GM18517 (cell line): ENCODE data around the gene SNX10.
A peak's percentile ranks its signal among the peaks of the same experiment; 100 is the strongest.

Experiments
- ATAC-seq: cut with Tn5 transposase; IDR thresholded peaks from one replicate; pipeline ENCODE4 v1.9.1; 2021; ENCODE audit warnings: mild to moderate bottlenecking, moderate library complexity; ENCODE audit not compliant: unreplicated experiment

SNX10 gene

DNA sequence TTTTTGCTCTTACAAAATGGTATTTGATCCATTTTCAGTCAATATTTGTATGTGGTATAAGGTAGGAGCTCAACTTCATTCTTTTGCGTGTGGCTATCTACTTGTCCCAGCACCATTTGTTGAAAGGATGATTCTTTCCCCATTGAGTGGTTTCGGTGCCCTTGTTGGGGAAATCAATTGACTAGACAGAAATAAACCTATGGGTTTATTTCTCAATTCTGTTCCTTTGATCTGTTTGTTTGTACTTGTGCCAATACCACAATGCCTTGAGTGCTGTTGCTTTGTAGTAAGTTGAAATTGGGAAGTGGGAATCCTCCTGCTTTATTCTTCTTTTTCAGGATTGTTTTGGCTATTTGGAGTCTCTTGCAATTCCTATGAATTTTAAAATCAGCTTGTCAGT is 41.0 kb downstream of the SNX10 start:
- ATAC-seq = no peak

DNA sequence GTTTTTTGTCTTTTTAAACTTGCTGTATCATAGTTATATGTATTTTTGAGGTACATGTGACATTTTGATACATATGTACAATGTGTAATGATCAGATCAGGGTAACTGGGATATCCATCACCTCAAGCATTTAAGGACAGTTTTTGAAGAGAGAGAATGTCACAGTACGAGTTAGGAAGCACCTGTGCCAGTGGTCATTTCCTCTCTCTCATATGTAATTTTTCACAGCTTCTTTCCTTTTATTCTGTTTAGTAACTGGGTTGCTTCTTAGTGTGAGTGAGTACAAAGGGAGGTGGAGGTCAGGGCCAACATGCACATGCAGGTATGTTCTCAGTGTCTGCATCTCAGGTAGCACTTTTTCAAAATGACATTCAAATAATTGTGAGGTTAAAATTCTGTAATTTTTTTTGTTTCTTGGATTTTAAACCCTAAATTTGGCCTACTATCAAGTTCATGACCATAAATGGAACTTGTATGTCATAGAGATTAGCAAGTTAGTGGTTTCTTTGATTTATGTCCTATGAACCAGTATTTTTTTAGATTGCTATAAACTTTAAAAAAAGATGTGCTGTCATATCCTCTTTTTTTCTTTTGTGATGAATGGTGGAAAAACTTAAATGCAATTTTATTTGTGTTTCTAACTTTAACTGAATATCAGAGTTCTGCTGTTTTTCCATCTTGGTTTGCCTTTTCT is 42.7 kb downstream of the SNX10 start:
- ATAC-seq = no peak

GRCh38 chr7:26337232-26337865 is 45.7 kb downstream of the SNX10 start:
- ATAC-seq = no peak

DNA sequence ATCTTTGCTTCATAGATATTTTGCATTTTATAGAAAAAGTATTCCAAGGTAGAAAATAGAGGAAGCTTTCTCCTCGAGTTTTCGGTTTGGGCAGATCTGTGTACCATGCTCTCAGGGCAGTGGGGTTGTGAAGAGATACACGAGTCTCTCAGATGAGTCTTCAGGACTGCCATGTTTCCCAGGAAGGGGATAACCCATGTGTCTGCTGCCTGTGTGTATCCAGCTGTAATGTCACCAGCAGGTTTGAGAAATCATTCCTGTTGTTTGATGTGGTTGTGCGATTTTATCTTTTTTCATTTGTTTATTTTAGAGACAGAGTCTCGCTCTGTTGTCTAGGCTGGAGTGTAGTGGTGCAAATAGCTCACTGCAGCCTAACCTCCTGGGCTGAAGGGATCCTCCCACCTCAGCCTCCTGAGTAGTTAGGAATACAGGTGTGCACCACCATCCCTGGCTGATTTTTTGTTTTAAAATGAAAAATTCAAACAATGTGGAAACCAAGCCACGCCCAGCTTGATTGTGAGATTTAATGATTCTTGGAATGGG is 48.9 kb downstream of the SNX10 start:
- no peak for ATAC-seq

DNA sequence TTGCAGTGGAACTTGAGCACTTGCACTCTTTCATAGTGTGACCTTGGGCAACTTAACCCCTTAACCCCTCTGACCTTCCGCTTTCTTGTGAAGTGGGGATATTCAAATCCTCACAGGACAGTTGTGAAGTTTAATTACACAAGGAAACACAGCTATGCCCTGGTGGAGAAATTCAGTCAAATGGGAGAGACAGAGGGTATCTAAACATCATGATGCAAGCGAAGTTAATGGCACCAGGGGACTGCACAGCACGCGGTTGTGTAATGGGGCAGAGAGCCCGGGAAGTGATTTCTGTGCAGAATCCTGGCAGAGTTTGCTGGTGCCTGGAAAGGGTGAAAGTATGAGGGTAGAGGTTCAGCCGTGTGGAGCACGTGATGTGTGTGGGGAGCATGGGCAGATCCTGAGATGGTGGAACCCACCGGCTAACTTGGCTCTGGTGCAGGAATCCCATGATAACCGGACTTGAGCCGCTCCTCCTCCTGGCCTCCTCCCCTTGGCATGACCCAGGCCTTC is 51.7 kb downstream of the SNX10 start:
- ATAC-seq = no peak

- ATAC-seq = no peak
Measured at GRCh38 chr7:26343837-26344236, 52.2 kb downstream of the SNX10 start.

GRCh38 chr7:26345202-26345601 is 53.5 kb downstream of the SNX10 start:
- no peak for ATAC-seq

- no peak for ATAC-seq
Measured at GRCh38 chr7:26345837-26346236, 54.2 kb downstream of the SNX10 start.

- ATAC-seq = no peak
Measured at GRCh38 chr7:26346611-26347203, 55.0 kb downstream of the SNX10 start.

DNA sequence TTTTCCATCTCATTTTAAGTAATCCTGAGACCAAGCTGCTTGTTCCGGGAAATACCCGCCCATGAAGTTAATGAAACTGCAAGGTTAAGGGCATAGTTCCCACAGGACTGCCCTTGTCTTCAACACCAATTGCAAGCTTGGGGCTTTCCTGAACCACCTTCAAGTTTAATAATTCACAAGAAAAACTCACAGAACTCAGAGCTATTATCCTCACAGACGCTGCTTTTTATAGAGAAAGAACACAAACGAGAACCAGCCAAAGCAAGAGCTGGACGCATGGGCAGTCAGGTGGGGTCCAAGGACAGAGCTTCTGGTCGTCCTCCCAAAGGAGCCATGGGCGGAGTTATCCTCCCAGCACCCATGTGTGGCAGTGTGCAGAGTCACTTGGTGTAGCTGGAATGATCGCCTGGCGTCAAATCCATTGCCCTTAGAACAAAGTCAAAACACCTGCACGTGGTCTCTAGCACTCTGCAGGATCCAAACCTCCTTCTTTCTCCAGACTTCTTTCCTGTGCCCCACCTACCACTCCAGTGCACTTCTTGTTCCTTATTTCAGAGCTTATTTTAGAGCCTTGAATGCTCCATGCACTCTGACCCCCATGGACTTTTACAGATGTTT is 56.7 kb downstream of the SNX10 start:
- peak; percentile 72 for ATAC-seq

DNA sequence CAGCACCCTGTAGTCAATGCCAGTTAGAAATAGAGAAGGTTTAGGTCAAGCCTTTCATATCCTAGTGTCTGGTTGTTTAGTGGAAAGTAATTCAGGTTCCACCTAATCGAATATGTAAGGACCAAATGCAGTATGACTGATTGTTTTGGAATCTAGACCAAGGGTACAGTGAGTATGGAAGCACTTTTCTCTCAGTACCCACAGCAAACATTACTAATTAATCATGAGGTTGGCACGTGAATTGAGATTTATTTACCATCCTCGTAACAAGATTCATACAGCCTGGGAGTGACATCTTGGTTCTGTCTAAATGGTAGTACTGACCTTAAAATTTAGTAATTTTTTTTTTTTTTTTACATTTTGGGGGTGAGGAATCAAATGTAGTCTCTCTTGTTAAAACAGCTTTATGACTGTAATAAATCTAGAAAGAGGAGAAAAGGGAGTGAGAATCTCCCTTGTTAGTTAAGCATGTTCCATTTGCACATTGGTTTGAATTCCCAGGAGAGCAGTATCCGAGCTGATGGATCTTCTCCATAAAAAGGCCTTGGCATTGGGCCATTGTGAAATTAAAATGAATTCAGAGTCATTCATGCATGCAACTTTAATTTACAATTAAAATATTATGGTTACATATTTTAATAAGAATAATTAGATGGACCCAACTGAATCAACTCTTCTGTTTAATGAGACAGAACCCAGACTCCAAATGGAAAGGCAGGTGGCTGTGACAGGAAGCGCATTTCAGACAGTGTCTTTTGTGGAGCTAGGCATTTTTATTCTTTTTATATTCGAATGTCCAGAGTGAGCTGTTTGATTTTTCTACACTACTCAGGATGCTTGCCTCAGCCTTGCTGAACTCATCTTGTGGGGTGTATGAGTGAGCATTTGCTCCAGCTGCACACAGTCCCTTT is 57.6 kb downstream of the SNX10 start:
- ATAC-seq = no peak

DNA sequence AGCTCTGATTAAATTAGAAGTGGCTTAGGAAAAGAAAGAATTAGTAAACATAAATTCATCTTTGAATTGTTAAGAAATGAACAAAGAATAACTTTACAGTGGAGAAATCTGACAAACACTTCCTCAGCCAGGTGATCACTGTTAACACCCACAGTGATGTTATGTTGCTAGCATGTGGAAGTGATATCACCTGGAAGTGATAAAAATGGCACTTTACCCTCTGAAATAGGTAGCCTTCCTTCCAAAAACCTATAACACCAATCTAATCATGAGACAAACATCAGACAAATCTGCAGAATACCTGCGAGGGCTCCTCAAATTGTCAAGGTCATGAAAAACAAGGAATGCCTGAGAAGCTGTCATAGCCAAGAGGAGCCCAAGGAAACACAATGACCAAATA is 59.5 kb downstream of the SNX10 start:
- no peak for ATAC-seq

- ATAC-seq = no peak
Measured at GRCh38 chr7:26356229-26356628, 64.6 kb downstream of the SNX10 start.

GRCh38 chr7:26356929-26357798 is 65.5 kb downstream of the SNX10 start:
- ATAC-seq = no peak

GRCh38 chr7:26357799-26358151 is 66.1 kb downstream of the SNX10 start:
- no peak for ATAC-seq

GRCh38 chr7:26360650-26361049 is 69.0 kb downstream of the SNX10 start:
- ATAC-seq = no peak

DNA sequence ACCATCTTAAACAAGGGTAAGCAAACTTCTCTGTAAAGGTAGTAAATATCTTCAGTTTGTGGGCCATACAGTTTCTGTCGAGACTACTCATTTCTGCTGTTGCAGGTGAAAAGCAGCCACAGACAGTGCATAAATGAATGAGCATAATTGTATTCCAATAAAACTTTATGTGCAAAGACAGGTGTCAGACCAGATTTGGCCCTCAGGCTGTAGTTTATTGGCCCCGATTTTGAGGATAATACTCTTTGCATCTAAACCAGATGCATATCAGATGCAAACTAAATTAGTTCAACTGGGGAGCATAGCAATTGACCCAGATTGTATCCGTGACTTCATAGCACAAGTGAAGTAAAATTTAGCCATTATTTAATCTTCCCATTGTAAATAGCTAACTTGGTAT is 70.0 kb downstream of the SNX10 start:
- ATAC-seq = no peak

- no peak for ATAC-seq
Measured at GRCh38 chr7:26363465-26363864, 71.8 kb downstream of the SNX10 start.

GRCh38 chr7:26365077-26365900 is 73.6 kb downstream of the SNX10 start:
- ATAC-seq = peak; percentile 86
